GM12878 (cell line): ENCODE results near the gene SYT1. TPM values are rescaled to one million over a fixed set of nuclear protein-coding genes. Genes with fewer than 3 reads are reported as not detected.

Experiments used
- ATAC-seq: fragments of 200-7000 bp; cut with Tn5 transposase; 3 replicates; pipeline ENCODE4 v1.9.1; 2020; ENCODE audit warnings: mild to moderate bottlenecking, moderate library complexity
- BruUV-seq: library from RNA; stranded (reverse); fragments of 400-500 nt; replicated peaks from 2 replicates; lab custom pipeline; 2021; lab: Mats Ljungman, UMichigan
- CTCF ChIA-PET: fragments of 300-600 bp; sonication (Branson Sonifier 250); formaldehyde crosslinking; extraction: SDS; loops from one replicate; lab custom pipeline; 2021; ENCODE audit warnings: inconsistent platforms; lab: Yijun Ruan, JAX
- POLR2A ChIA-PET: fragments of 350-600 bp; formaldehyde crosslinking; extraction: SDS; loops from one replicate; lab custom pipeline; 2021; ENCODE audit warnings: inconsistent platforms; lab: Charles Lee
- RAD21 ChIA-PET: fragments of 300-600 bp; sonication (Branson Sonifier 250); formaldehyde crosslinking; loops from one replicate; lab custom pipeline; 2023; ENCODE audit warnings: antibody characterized with exemption; ENCODE audit not compliant: unreplicated experiment; lab: Charles Lee
- SMC1A ChIA-PET: fragments of 300-600 bp; sonication (Branson Sonifier 250); formaldehyde crosslinking; loops from one replicate; lab custom pipeline; 2023; ENCODE audit not compliant: unreplicated experiment, uncharacterized antibody; lab: Charles Lee
- DNase-seq: peaks from one replicate; pipeline ENCODE4 v3.0.0-alpha.2; 2011; ENCODE audit warnings: low read depth, low spot score
- FAIRE-seq: peaks from 3 replicates; lab custom pipeline; 2011; peaks lifted over from hg19 to GRCh38; lab: Jason Lieb, UNC
- H2AFZ ChIP-seq: 2 replicates; pipeline ENCODE4 v1.6.0; 2011; ENCODE audit warnings: low read depth, low read length, control low read depth; ENCODE audit not compliant: control insufficient read depth
- H3K27ac ChIP-seq: 2 replicates; pipeline ENCODE4 v1.5.1; 2011; ENCODE audit warnings: control low read depth; ENCODE audit not compliant: control insufficient read depth, insufficient read depth
- H3K27me3 ChIP-seq, 2 experiments: replicated peaks in 1 of 2; 2 replicates each; pipeline versions ENCODE4 v1.6.0 to v1.6.1; 2011; ENCODE audit warnings: low read length in 1 of 2; ENCODE audit not compliant: control insufficient read depth in 2 of 2, insufficient read depth in 2 of 2
- H3K36me3 ChIP-seq, 2 experiments: 2 replicates each; pipeline ENCODE4 v1.5.1; 2011; ENCODE audit warnings: low read length in 1 of 2; ENCODE audit not compliant: control insufficient read depth in 2 of 2, insufficient read depth in 2 of 2
- H3K4me1 ChIP-seq: 2 replicates; pipeline ENCODE4 v1.6.1; 2011; ENCODE audit warnings: mild to moderate bottlenecking, low read length, moderate library complexity, mixed read lengths; ENCODE audit not compliant: control insufficient read depth, insufficient read depth
- H3K4me2 ChIP-seq: 2 replicates; pipeline ENCODE4 v1.6.0; 2011; ENCODE audit warnings: control low read depth; ENCODE audit not compliant: control insufficient read depth, insufficient read depth
- H3K4me3 ChIP-seq: fragments of 200-600 bp; sonication (generic); 2 replicates; pipeline ENCODE4 v1.5.1; 2016
- H3K79me2 ChIP-seq: 2 replicates; pipeline ENCODE4 v1.6.0; 2011; ENCODE audit warnings: low read length; ENCODE audit not compliant: control insufficient read depth, insufficient read depth
- H3K9ac ChIP-seq: 2 replicates; pipeline ENCODE4 v1.8.0; 2011; ENCODE audit warnings: low read length, control low read depth, mixed read lengths; ENCODE audit not compliant: control insufficient read depth, insufficient read depth
- H3K9me3 ChIP-seq: replicated peaks from 3 replicates; pipeline ENCODE4 v1.5.1; 2011; ENCODE audit warnings: mild to moderate bottlenecking, low read length; ENCODE audit not compliant: control insufficient read depth, insufficient read depth
- H4K20me1 ChIP-seq: 2 replicates; pipeline ENCODE4 v1.6.0; 2011; ENCODE audit not compliant: control insufficient read depth, insufficient read depth
- ASH2L ChIP-seq: fragments of 300-600, 200-600 bp; sonication (generic); IDR thresholded peaks from 2 replicates; pipeline ENCODE4 v1.6.1; 2017; ENCODE audit warnings: low read depth, mild to moderate bottlenecking, borderline replicate concordance
- ATF7 ChIP-seq: fragments of 450-650 bp; IDR thresholded peaks from 2 replicates; pipeline ENCODE4 v1.6.1; 2016; ENCODE audit warnings: low read depth, mild to moderate bottlenecking
- CBFB ChIP-seq: IDR thresholded peaks from 2 replicates; pipeline ENCODE4 v1.6.1; 2016; ENCODE audit warnings: antibody characterized with exemption, low read depth
- CBX5 ChIP-seq: sonication (generic); IDR thresholded peaks from 2 replicates; pipeline ENCODE4 v1.6.1; 2016; ENCODE audit warnings: low read depth, moderate library complexity, mild to moderate bottlenecking, inconsistent platforms
- CREM ChIP-seq: IDR thresholded peaks from 2 replicates; pipeline ENCODE4 v1.6.1; 2014; ENCODE audit warnings: antibody characterized with exemption, low read depth
- FOXK2 ChIP-seq: fragments of 450-650 bp; IDR thresholded peaks from 2 replicates; pipeline ENCODE4 v1.6.1; 2017; ENCODE audit warnings: mild to moderate bottlenecking, moderate library complexity
- GABPA ChIP-seq: IDR thresholded peaks from 2 replicates; pipeline ENCODE4 v1.6.1; 2014; ENCODE audit warnings: antibody characterized with exemption, low read depth, mild to moderate bottlenecking, inconsistent platforms
- HDAC6 ChIP-seq: fragments of 200-600 bp; sonication (generic); IDR thresholded peaks from one replicate; pipeline ENCODE4 v1.8.0; 2017; ENCODE audit warnings: antibody characterized with exemption; ENCODE audit not compliant: unreplicated experiment
- IKZF2 ChIP-seq, 2 experiments: fragments of 450-650 bp; IDR thresholded peaks; 2 replicates each; pipeline ENCODE4 v1.6.1; 2017; ENCODE audit warnings: mild to moderate bottlenecking in 2 of 2, moderate library complexity in 2 of 2
- JUND ChIP-seq: IDR thresholded peaks from 2 replicates; pipeline ENCODE4 v1.6.1; 2012; ENCODE audit warnings: low read depth, mild to moderate bottlenecking, low read length, improper control_type of control experiment, moderate library complexity
- MTA3 ChIP-seq: IDR thresholded peaks from 2 replicates; pipeline ENCODE4 v1.6.1; 2012; ENCODE audit warnings: low read length, inconsistent platforms, borderline replicate concordance
- POLR2A ChIP-seq: IDR thresholded peaks from 2 replicates; pipeline ENCODE4 v1.6.1; 2011; ENCODE audit warnings: low read depth, mild to moderate bottlenecking, low read length
- TCF3 ChIP-seq: IDR thresholded peaks from 2 replicates; pipeline ENCODE4 v1.6.1; 2012; ENCODE audit warnings: low read depth, mild to moderate bottlenecking, low read length, borderline replicate concordance; ENCODE audit not compliant: insufficient read depth
- TCF7 ChIP-seq: IDR thresholded peaks from 2 replicates; pipeline ENCODE4 v1.6.1; 2014; ENCODE audit warnings: antibody characterized with exemption, borderline replicate concordance
- ZNF24 ChIP-seq: fragments of 450-650 bp; IDR thresholded peaks from 2 replicates; pipeline ENCODE4 v1.6.1; 2017; ENCODE audit warnings: antibody characterized with exemption, mild to moderate bottlenecking
- WGBS: methylation state at CpG from one replicate; pipeline ENCODE4 v1.1.6; 2016; ENCODE audit warnings: low lambda C conversion rate; ENCODE audit not compliant: insufficient replicate concordance, insufficient coverage; ENCODE audit errors: missing lambda C conversion rate; 5-methylcytosine and 5-hydroxymethylcytosine counted together
- in situ Hi-C: fragments of 300-500 bp; cut with MboI; formaldehyde crosslinking; loops from 9 replicates; pipeline ENCODE4 v1.14.3; 2018; ENCODE audit warnings: mixed read lengths
- intact Hi-C: fragments of 100-400 bp; cut with micrococcal nuclease; formaldehyde crosslinking; loops from one replicate; pipeline ENCODE4 v1.14.2; 2022; ENCODE audit not compliant: unreplicated experiment
- polyA plus RNA-seq, 11 experiments: library from polyadenylated mRNA; depleted of rRNA in 4 of 11; unstranded in 6 of 11; stranded (reverse) in 5 of 11; fragments of >200 nt; fragmentation: Nextera tagmentation in 4 of 11; fragmentation: Illumina TruSeq in 1 of 11; extraction: Ambion mirVana in 4 of 11; extraction: Trizol in 1 of 11; gene quantifications; 1 replicate in 1 of 11; 2 replicates in 10 of 11; pipeline versions ENCODE4 v1.2.1 to v1.2.3, GENCODE V29; 2011 to 2016; ENCODE audit warnings: inconsistent platforms in 2 of 11, missing spikeins in 2 of 11, low read depth in 1 of 11
- total RNA-seq, 4 experiments: library from RNA; depleted of rRNA in 3 of 4; stranded (reverse); fragments of >200 nt in 3 of 4; fragmentation: Illumina TruSeq in 1 of 4; extraction: Trizol in 1 of 4; gene quantifications; 2 replicates each; pipeline versions ENCODE4 v1.2.1 to v1.2.3, GENCODE V29; 2013 to 2021
- TF ChIP-seq, protein P1 (sequence below): fragments of 450-650 bp; IDR thresholded peaks from 2 replicates; pipeline ENCODE4 v1.6.1; 2017; ENCODE audit warnings: low read depth, mild to moderate bottlenecking, moderate library complexity
- TF ChIP-seq, protein P2 (sequence below): fragments of 150-350 bp; IDR thresholded peaks from 2 replicates; pipeline ENCODE4 v1.6.1; 2016; ENCODE audit warnings: low read depth, low read length

SYT1 gene
- total and polyA plus RNA-seq, 10 of the 15 experiments (the other 5 are each of a cell fraction or from before 2014, with no cell fraction given): 0.10 to 0.28 TPM; not detected in 8

DNA sequence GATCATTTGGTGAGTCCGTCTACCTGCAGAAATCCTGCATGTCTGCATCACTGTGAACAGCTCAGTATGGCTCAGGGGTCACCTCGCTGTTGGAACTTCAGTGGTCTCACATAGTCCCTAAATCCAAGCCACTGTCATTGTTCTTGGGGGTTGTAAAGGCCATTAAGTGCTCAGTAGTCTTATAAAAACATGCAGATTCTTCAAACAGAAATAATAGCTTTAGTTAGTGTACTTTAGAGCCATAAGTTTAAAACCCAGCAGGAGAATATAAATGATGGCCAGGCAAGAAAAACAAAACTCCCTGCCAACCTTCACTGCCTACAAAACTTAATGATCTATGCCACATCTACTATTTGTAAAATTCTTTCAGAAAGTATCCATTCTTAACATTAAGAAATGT is 396.3 kb downstream of the SYT1 start:
- no peak for DNase-seq
- CTCF ChIA-PET: no interaction called here
- Histone ChIP-seq H3K9ac (no peak overlapping the region), H3K9me3 (no peaks in the 10 kb centered on the region), H3K27me3 (no peaks in the 10 kb centered on the region), H4K20me1 (no peaks in the 10 kb centered on the region), H3K4me2 (no peak overlapping the region), H3K4me1 (no peaks in the 10 kb centered on the region), H3K79me2 (no peaks in the 10 kb centered on the region), H3K27ac (no peak overlapping the region), H3K4me3 (no peak overlapping the region), H3K36me3 (no peaks in the 10 kb centered on the region), H2AFZ (no peak overlapping the region)
- in situ Hi-C loops (no loop called here), intact Hi-C loops (no loop called here)
- WGBS: 0% methylated on average over 2 of the region's 2 CpGs
- no peak for FAIRE-seq
- POLR2A ChIA-PET: no interaction called here
- RAD21 ChIA-PET: no interaction called here
- no TSS peak for BruUV-seq
- TF ChIP-seq HDAC6 (no peak), GABPA (no peak), CBFB (no peak), MTA3 (no peak), IKZF2 (IDR thresholded peaks at IDR 0.05) (no peak), CREM (no peak), POLR2A (no peak), TCF3 (no peak), JUND (no peak)
- SMC1A ChIA-PET: no interaction called here
- no peak for ATAC-seq

DNA sequence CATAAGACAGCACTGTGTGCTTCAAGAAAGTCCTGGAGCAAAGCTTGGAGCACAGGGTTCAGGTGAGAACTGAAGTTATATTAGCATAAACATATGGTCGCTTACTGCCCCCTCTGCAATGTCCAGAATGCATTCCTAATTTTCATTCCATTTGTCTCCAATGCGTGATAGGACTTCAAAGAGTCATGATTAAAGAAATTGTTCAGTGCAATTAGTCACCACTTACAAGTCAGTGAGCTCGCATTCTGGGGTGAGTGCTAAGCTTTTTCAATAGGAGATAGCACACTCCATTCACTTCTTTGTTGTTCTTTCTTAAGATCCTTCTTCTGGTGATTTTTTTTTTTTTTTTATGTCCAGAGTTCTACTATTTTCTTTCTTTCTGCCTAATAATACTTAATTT is 398.4 kb downstream of the SYT1 start:
- intact Hi-C loops: no loop called here
- Histone ChIP-seq H3K27me3 (no peaks in the 10 kb centered on the region), H3K4me2 (no peak overlapping the region), H3K4me1 (no peaks in the 10 kb centered on the region), H4K20me1 (no peaks in the 10 kb centered on the region), H3K9ac (no peak overlapping the region), H3K27ac (no peak overlapping the region), H3K36me3 (no peaks in the 10 kb centered on the region), H3K4me3 (no peak overlapping the region), H3K79me2 (no peaks in the 10 kb centered on the region), H3K9me3 (no peaks in the 10 kb centered on the region), H2AFZ (no peak overlapping the region)
- WGBS: 0% methylated on average over 3 of the region's 3 CpGs
- in situ Hi-C loops: no loop called here
- FAIRE-seq: no peak
- ChIA-PET SMC1A (interaction anchor here (0.7 to 2.3 kb wide), 2 partner anchors 27 to 968 kb away, joined by 3 to 6 read pairs; no protein-coding TSS in a partner anchor), CTCF (interaction anchor here (0.6 to 0.7 kb wide), 4 partner anchors 438 to 1117 kb away, joined by 3 read pairs; no protein-coding TSS in a partner anchor), RAD21 (no interaction called here), POLR2A (interaction anchor here (0.6 kb wide), 1 partner anchor 18 kb away, joined by 3 read pairs; no protein-coding TSS in a partner anchor)
- DNase-seq: no peak
- no peak for ATAC-seq
- no TSS peak for BruUV-seq
- no peak for TF ChIP-seq FOXK2
- no peak for TF ChIP-seq ZNF24
- TF ChIP-seq, protein P1, sequence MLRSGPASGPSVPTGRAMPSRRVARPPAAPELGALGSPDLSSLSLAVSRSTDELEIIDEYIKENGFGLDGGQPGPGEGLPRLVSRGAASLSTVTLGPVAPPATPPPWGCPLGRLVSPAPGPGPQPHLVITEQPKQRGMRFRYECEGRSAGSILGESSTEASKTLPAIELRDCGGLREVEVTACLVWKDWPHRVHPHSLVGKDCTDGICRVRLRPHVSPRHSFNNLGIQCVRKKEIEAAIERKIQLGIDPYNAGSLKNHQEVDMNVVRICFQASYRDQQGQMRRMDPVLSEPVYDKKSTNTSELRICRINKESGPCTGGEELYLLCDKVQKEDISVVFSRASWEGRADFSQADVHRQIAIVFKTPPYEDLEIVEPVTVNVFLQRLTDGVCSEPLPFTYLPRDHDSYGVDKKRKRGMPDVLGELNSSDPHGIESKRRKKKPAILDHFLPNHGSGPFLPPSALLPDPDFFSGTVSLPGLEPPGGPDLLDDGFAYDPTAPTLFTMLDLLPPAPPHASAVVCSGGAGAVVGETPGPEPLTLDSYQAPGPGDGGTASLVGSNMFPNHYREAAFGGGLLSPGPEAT: no peak
- no peak for TF ChIP-seq ASH2L
- TF ChIP-seq, protein P2, sequence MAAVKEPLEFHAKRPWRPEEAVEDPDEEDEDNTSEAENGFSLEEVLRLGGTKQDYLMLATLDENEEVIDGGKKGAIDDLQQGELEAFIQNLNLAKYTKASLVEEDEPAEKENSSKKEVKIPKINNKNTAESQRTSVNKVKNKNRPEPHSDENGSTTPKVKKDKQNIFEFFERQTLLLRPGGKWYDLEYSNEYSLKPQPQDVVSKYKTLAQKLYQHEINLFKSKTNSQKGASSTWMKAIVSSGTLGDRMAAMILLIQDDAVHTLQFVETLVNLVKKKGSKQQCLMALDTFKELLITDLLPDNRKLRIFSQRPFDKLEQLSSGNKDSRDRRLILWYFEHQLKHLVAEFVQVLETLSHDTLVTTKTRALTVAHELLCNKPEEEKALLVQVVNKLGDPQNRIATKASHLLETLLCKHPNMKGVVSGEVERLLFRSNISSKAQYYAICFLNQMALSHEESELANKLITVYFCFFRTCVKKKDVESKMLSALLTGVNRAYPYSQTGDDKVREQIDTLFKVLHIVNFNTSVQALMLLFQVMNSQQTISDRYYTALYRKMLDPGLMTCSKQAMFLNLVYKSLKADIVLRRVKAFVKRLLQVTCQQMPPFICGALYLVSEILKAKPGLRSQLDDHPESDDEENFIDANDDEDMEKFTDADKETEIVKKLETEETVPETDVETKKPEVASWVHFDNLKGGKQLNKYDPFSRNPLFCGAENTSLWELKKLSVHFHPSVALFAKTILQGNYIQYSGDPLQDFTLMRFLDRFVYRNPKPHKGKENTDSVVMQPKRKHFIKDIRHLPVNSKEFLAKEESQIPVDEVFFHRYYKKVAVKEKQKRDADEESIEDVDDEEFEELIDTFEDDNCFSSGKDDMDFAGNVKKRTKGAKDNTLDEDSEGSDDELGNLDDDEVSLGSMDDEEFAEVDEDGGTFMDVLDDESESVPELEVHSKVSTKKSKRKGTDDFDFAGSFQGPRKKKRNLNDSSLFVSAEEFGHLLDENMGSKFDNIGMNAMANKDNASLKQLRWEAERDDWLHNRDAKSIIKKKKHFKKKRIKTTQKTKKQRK: no peak
- no peak for TF ChIP-seq TCF7
- TF ChIP-seq ATF7: no peak
- TF ChIP-seq CBX5: no peak
